GM18526 (cell line): Measurements from ENCODE around the gene DDX24.

Experiments
- POLR2A ChIP-seq: IDR thresholded peaks from 3 replicates; pipeline ENCODE4 v1.6.1; 2011; ENCODE audit not compliant: insufficient read length; ENCODE audit errors: extremely low read depth

Gene DDX24

GRCh38 chr14:94102768-94103482 lies 21.9 kb upstream of the DDX24 start:
- TF ChIP-seq POLR2A, result no peak

GRCh38 chr14:94101748-94102147 lies 20.7 kb upstream of the DDX24 start:
- TF ChIP-seq POLR2A, result no peak

GRCh38 chr14:94100847-94101246 lies 19.8 kb upstream of the DDX24 start:
- TF ChIP-seq POLR2A, result no peak

GRCh38 chr14:94099006-94099405 lies 18.0 kb upstream of the DDX24 start:
- TF ChIP-seq POLR2A, result no peak

GRCh38 chr14:94098326-94098992 lies 17.5 kb upstream of the DDX24 start:
- no peak for TF ChIP-seq POLR2A

GRCh38 chr14:94097091-94097490 lies 16.1 kb upstream of the DDX24 start:
- TF ChIP-seq POLR2A, result no peak

- no peak for TF ChIP-seq POLR2A
Measured at GRCh38 chr14:94093418-94093817, 12.4 kb upstream of the DDX24 start.

GRCh38 chr14:94089479-94089878 lies 8.5 kb upstream of the DDX24 start:
- no peak for TF ChIP-seq POLR2A

GRCh38 chr14:94088516-94088915 lies 7.5 kb upstream of the DDX24 start:
- no peak for TF ChIP-seq POLR2A

GRCh38 chr14:94087891-94088290 lies 6.9 kb upstream of the DDX24 start:
- no peak for TF ChIP-seq POLR2A

GRCh38 chr14:94081386-94081820 lies 401 bp upstream of the DDX24 start:
- no peak for TF ChIP-seq POLR2A

- no peak for TF ChIP-seq POLR2A
Measured at GRCh38 chr14:94079891-94080620, 946 bp downstream of the DDX24 start.

- TF ChIP-seq POLR2A, result no peak
Measured at GRCh38 chr14:94077823-94078222, 3.2 kb downstream of the DDX24 start.

GRCh38 chr14:94077111-94077821 lies 3.7 kb downstream of the DDX24 start:
- TF ChIP-seq POLR2A, result no peak

GRCh38 chr14:94075008-94075407 lies 6.0 kb downstream of the DDX24 start:
- no peak for TF ChIP-seq POLR2A
